OCI-LY7 (cell line): ENCODE measurements around the gene TEX29.

ENCODE experiments used
- CTCF ChIP-seq: fragments of 200-600 bp; sonication (generic); conservative IDR thresholded peaks from 2 replicates; pipeline ENCODE4 v1.5.1; 2014; ENCODE audit warnings: mild to moderate bottlenecking, antibody characterized with exemption, low read length, moderate library complexity, mixed read lengths
- EZH2phosphoT487 ChIP-seq: fragments of 200-600 bp; sonication (generic); IDR thresholded peaks from 2 replicates; pipeline ENCODE4 v1.6.1; 2018; ENCODE audit warnings: low read depth, borderline replicate concordance, mild to moderate bottlenecking, mixed run types, antibody characterized with exemption, low read length, moderate library complexity, mixed read lengths

GRCh38 chr13:111292710-111293485, 27.5 kb upstream of the TEX29 start:
- TF ChIP-seq CTCF = no peak
- no peak for TF ChIP-seq EZH2phosphoT487
